Dermis microvascular lymphatic vessel endothelial cell (primary cell): ENCODE data around the gene UCP3. TPM values are rescaled to one million over a fixed set of nuclear protein-coding genes. Genes with fewer than 3 reads are reported as not detected.

Source experiments
- DNase-seq, 2 donors: peaks; one replicate each; pipeline versions ENCODE4 v3.0.0 to v3.0.0-alpha.2; 2010; ENCODE audit warnings: low read depth in 2 of 2
- total RNA-seq: library from RNA; depleted of rRNA; stranded (reverse); fragments of >200 nt; gene quantifications from 2 replicates; pipeline ENCODE4 v1.2.1, GENCODE V29; 2014

UCP3 gene
- total RNA-seq, 1 donor from 2014 or later: under 0.01 TPM

DNA sequence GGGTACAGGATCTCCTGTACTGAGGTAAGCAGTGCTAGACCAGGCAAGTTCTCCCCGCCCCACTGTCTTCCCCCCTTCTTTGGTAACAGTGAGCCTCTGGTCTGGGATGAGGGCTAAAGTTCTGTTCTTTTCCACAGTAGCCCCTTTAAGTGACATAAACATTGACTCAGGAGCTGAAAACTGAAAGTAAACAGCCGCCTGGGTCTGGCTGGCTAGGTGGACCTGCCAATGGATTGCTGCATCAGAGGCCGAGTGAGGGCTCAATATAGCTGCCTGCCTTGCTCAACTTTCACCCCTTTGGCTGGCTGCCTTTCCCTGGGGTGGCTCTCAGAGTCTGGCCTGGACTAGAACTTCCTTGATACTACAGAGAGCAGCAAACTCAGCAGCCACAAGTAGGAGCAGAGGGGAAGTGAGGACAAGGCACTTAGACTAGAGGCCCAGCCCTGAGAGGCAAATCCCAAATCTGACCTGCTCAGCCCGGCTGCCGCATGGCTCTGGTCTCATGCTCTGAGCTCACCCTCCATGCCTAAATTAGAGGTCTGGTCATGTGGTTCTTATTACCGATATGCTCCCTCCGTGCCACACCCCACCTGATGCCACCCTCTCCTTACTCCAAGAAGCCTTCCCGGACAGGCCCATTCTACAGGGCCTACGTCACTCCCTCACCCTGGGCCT lies 9.6 kb upstream of the UCP3 start:
- peak; percentile 42 to 63 for DNase-seq

DNA sequence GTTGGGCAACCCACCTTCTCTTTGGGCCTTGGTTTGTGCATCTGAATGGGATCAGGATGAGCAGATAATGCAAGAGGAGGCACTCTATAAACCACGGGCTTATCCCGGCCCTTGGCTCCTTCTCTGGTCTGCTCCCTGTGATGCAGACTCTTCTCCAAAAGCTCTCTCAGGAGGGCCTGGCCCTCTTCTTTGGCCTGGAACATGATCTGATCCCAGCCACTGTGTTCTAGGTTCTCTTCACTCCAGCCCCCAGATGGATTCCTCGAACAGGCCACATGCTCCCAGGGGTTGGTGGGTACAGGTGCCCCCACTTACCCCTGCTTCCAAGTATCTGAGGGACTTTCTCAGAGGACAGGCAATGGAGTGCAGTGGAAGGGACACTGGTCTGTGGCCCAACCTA lies 8.7 kb upstream of the UCP3 start:
- DNase-seq: no peak

GRCh38 chr11:74015919-74016684 lies 7.2 kb upstream of the UCP3 start:
- DNase-seq: no peak

DNA sequence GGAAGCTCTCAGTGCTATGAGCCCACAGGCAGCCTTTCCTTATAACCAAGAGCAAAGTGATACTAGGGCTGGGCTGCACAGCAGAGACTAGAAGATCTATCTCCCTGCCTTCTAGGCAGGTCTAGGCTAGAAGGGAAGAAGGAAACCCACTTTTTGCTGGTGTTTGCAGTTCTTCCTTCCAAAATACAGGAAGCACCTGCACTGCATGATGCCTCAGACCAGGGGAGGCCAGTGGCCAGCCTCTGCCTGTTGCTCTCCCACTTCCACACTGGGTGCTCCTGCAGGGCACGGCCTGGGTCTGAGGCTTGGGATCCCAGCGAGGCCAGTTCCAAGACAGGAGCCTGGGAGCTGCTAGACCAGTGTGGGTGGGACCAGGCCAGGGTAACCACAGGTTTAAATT lies 6.0 kb upstream of the UCP3 start:
- DNase-seq: no peak

GRCh38 chr11:74013141-74013540 lies 4.3 kb upstream of the UCP3 start:
- no peak for DNase-seq

DNA sequence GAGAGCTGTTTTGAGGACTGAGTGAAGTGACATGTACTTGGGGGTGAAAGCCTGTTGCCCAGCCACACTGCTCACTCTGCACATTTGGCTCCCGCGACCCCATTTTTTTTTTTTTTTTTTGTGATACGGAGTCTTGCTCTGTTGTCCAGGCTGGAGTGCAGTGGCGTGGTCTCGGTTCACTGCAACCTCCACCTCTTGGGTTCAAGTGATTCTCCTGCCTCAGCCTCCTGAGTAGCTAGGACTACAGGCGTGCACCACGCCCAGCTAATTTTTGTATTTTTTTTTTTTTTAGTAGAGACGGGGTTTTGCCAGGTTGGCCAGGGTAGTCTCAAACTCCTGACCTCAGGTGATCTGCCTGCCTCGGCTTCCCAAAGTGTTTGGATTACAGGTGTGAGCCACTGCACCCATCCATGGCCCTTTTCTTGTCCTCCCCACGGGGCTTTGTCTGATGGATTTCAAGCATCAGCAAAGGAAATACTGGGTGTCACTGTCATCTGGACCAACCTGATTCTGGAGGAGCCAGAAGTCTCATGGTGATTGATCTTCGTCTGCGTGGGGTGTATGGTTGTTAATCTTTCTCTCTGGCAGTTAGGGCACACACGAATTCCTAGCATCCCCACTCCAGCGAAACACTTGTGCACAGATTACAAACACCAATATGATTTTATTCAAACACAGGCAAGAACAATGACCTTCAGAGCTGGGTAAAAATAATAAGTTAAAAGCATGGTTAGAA lies 3.4 kb upstream of the UCP3 start:
- DNase-seq: no peak

DNA sequence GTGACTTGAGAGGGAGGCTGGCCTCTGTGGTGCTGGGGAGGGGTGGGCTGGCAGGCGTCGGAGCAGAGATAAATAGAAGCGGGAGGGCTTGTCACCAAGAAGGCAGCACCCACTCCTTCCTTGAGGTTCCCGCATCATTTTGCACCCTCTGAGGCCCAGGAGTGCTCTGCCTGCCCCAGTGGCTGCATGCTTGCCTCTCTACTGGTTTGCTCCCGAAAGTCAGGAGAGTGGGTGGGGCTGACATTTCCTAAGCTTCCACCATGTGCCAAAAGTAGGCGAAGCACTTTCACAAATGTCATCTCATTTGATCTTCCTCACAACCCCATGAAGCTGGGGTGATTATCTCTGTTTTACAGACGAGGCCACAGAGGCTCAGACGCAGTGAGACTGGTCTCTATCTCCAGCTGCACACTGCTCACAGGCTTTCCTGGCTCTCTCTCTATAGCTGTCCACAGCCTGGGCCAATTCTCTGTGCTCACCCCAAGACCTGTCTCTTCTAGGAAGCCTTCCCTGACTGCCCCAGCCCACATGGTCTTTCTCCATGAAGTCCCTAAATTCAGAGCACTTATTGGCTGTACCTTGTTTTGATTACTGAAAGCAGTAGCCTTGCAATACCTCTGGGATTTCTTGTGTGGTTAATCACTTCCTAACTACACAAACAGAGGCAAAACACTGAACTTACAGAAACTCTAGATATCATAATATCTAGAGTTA lies 2.6 kb upstream of the UCP3 start:
- peak in 1 of 2 donors; percentile 77 for DNase-seq

DNA sequence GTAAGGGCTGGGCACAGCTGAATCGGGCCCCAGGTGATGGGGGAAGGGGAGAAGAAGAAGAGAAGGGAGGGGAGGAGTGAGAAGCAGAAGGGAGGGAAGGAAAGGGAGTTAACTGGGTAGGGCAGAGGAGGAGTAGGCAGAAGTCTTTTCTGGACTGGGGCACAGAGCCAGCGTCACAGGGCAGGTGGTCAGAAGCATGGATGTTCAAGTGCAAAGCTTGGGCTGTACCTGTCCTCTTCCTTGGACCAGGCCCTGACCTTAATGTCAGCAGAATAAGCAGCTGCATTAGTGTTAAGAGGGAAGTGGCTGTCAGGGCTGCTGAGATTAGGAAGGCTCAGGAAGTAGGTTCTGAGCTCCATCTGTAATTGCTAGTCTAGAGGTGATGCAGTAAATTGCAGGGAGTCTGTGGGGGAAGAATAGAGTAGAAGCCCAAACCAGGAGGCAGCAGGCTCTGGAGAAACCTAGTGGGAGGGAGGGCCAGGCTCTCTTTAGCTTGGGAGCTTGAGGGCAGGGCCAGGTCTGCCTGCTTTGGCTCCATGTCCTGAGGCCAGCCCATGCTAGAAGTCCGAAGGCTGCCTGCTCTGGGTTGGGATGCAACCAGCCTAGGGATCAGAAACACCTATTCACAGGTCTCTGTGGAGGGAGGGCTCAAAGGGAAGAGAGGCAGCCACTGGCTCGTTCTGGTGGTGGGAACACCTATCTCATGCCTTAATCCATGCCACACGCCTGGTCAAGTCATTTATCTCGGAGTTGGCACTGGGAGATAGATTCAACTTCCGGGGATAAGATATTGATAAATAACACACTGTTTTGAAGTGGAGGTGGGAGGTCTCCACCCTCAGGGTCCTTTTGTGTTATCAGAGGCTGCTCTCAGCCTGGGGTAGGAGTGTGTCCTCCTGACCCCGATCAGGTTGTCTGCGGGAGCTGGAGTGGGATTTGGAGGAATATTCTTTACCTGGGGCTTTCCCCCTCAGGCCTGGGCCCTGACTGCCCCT lies 1.7 kb upstream of the UCP3 start:
- DNase-seq: no peak

DNA sequence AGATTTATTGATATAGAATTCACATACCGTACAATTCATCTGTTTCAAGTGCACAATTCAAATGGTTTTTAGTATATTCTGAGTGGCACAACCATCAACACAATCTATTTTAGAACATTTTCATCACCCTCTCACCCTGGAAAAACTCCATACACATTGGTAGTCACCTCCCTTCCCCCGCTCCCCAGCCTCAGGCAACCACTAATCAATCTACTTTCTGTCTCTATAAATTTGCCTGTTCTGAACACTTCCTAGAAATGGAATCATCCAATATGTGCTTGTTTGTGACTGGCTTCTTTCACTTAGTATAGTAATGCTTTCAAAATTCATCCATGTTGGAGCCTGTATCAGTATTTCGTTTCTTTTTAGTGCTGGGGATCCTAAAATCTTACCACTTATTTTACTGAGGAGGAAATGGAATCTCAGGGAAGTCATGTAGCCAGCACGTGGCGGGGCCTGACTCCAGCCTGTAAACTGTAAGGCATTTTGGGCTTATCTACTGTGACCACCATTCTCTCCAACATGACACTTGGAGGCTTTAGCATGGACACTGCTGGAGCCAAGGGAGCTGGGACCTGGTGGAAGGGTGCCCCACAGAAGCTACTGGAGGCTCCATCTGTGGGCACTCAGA lies 905 bp upstream of the UCP3 start:
- DNase-seq: no peak

DNA sequence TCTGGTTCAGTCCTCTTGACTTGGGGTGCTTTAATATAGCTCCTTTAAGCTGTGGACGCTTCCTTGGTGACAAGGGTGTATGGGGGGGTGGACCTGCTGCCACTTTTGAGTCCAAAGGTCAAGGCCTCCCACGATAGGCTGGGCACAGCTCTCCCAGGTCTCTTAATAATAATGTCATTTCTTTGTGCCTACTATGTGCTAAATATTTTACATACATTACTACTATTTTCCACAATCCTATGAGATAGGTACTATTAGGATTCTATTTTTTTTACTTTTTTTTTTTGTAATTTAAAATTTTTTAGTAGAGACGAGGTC lies 304 bp upstream of the UCP3 start:
- no peak for DNase-seq

DNA sequence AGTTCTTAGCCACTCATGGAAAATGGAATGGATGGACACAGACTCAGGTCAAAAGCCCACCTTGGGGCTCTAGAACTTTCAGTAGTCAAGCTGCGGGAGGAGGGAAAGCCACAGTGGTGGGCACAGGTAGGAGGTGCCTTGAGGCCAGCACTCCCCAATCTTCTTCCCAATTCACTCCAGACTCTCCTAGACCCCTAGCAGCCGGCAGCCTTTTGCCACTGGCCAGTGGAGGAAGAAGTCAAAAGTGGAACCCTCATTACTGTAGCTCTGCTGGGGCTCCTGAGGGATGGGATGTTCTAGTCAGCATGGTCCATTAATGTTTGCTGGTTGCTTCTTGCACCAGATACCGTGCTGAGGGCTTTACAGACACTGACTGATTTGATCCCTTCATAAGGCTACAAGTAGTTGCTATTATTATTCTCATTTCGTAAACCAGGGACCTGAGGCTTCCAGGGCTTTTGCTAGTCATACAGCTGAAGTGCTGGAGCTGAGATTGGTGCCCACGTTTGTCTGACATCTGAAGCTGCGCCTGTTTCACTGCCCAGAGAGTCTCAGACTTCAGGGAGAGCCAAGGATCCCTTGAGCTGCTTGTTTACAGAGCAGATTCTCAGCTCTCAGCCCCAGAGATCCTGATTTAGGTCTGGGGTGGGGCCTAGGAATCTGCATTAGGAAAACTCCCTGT lies 1.1 kb downstream of the UCP3 start:
- DNase-seq: no peak

DNA sequence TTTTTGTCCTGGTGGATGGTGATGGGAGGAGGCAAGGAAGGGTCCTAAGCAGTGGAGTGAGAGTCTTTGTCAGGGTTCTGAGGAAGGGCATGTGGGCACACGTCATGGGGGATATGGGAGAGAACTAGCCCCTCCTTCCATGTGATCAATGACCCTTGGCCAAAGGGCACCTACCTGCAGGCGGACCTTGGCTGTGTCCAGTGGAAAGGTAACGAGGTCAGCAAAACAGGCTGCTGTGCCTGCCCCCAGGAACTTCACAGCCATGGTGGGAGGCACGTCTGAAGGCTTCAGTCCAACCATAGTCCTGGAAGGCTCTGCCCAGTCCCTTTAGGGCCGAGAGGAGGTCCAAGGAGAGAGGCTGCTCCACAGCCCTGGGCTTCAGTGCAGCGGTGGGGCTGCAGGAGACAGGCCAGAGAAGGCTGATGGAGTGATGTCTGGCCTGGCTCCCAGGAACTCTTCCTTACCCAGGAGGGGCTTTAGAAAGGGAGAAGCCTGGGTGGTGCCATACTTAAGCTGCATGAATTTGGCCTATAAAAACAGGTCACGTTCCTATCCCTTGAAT lies 2.1 kb downstream of the UCP3 start:
- no peak for DNase-seq

- DNase-seq: no peak
Observed at GRCh38 chr11:74005721-74006517, 3.0 kb downstream of the UCP3 start.

- DNase-seq: no peak
Observed at GRCh38 chr11:74004759-74005615, 3.9 kb downstream of the UCP3 start.

DNA sequence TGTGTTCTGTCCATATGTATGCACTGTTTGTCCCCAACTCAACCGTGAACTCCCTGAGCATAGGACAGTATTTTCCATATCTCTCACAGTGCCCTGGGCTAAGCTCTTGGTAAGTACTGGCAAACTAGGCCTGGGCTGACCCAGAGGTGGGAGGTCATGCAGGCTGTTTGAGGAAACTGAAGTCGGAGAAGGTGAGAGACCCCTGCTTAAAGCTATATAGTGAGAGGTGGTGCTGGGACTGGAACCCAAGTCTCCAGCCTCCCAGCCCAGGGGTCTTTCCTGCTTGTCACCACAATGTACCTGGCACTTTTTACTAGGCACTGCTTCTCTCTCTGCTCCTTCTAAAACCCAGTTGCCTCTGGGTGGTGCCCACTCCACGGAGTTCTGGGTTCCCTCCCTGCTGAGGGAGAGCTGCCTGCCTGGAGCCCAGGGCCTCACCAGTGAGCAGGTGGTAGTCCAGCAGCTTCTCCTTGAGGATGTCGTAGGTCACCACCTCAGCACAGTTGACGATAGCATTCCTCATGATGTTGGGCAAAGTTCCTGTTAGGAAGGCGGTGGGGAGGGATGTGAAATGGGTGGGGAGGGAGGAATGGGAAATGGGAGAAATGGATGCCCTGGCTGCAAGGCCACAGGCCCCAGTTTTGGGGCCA lies 4.7 kb downstream of the UCP3 start:
- DNase-seq: no peak

- DNase-seq: no peak
Observed at GRCh38 chr11:74002832-74003231, 6.1 kb downstream of the UCP3 start.

DNA sequence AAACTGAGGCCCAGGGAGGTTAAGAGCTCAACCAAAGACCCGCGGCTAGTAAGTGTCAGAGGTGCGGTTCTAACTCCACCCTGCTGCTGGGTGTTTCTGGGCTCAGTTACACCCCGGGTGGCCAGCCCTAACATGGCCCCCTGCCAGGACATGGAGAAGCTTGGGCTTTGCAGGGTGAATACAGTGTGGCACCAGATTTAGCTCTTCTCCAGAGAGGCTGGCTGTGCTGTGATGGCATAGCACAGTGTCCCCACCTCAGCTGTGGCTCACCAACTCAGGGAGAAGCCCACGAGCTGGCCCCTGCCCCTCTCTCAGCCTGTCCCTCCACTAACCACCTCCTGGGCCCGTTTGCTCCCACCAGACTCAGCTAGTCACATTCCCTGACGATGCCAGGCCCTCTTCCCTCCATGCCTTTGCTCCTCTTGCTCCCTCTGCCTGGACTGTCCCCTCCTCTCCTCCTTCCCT lies 7.0 kb downstream of the UCP3 start:
- no peak for DNase-seq
